OCI-M2 (cell line): ENCODE data around the gene PCNT.

Experiments used
- DNase-seq: peaks from one replicate; lab custom pipeline; 2025; ENCODE audit not compliant: unreplicated experiment; lab: John Stamatoyannopoulos, UW

The PCNT gene

DNA sequence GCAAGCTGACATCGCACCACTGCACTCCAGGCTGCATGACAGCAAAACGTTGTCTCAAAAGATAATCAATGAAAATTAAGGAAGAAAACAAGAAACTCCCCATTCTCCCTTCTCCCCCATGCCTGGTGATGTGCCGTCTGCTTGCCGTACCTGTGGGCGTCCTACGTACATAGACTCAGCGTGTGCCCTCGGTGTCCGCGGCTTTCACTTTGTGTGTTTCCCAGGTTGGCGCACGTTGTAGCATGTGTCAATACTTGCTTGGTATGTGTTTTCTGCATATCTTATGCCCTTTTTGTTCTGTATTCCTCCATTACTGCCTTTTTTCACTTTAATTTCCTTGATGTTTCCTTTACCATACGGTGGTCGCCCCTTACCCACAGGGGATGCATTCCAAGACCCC, 53.8 kb downstream of the PCNT start:
- DNase-seq = no peak

- no peak for DNase-seq
Observed at GRCh38 chr21:46379105-46379504, 55.1 kb downstream of the PCNT start.

GRCh38 chr21:46379691-46380090, 55.7 kb downstream of the PCNT start:
- DNase-seq = no peak

- DNase-seq = no peak
Observed at GRCh38 chr21:46381541-46381940, 57.6 kb downstream of the PCNT start.

GRCh38 chr21:46384556-46384955, 60.6 kb downstream of the PCNT start:
- DNase-seq = no peak

- DNase-seq = no peak
Observed at GRCh38 chr21:46385846-46386733, 62.1 kb downstream of the PCNT start.

GRCh38 chr21:46386734-46387088, 62.8 kb downstream of the PCNT start:
- no peak for DNase-seq

DNA sequence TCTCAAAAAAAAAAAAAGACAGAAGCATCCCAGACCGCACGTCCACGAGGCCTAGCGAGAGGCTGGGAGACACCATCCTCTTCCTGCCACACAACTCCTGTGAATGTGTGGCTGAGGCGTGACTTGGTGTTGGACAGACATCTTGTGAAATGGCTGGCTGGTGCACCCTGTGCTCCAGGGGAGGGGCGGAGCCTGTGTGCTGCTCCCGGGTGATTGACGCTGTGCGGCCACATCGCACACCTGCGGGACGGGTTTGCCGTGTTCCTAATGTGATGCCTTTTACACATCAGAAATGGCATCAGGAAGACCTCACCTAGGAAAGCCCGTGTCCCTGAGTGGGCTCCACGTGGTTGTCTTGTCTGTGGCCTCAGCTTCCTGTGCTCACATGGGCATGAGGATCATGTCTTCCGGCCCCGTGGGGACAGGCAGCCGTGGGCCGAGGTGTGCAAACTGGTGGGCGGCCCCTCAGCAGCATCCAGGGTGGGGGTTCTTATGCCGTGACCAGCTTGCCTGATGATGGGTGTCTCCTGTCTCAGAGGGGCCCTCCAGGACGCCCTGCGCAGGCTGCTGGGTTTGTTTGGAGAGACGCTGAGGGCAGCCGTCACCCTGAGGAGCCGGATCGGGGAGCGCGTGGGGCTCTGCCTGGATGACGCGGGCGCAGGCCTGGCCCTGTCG, 64.4 kb downstream of the PCNT start:
- no peak for DNase-seq

DNA sequence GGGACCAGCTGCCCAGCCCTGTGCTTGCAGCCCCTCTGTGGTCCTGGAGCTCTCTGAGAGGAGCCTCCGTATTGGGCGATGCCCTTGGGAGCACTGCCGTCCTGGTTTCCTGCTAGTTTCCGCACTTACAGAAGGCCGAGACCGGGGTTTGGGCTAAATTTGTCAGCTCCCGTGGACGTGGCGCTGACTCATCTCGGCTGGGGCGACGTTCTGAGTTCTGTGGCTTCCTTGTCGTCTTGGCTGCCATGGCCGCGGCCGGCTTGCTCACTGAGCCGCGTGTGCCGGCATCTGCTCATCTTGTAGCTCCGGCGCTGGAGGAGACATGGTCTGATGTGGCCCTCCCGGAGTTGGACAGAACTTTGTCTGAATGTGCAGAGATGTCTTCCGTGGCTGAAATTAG, 64.9 kb downstream of the PCNT start:
- no peak for DNase-seq

- no peak for DNase-seq
Observed at GRCh38 chr21:46390603-46391545, 66.9 kb downstream of the PCNT start.

GRCh38 chr21:46391773-46392172, 67.8 kb downstream of the PCNT start:
- DNase-seq = no peak

- no peak for DNase-seq
Observed at GRCh38 chr21:46392921-46393320, 69.0 kb downstream of the PCNT start.

DNA sequence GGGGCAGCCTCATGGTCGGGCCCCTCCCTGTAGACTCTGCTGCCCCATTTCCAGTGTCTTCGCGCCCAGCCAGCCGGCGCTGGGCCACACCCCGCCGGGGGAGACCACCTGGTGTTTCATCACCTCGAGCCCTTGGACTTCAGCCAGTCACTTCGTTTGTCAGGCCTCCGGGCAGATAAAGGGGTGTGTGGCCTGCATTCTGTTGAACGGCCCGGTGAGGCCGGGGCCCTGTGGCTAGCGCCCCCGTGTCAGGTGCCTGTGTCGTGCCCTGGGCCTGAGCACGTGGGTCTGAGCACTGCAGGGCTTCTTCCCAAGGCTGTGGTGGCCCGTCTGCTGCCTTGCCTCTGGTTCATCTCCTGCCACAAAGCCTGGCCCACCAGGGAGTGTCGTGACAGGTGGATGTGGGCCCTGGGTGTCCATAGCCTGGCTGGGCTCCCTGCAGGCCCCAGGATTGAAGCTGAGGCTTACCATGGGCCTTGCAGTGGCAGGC, 69.5 kb downstream of the PCNT start:
- DNase-seq = no peak

GRCh38 chr21:46393941-46394594, 70.1 kb downstream of the PCNT start:
- no peak for DNase-seq

GRCh38 chr21:46394595-46395104, 70.7 kb downstream of the PCNT start:
- no peak for DNase-seq

DNA sequence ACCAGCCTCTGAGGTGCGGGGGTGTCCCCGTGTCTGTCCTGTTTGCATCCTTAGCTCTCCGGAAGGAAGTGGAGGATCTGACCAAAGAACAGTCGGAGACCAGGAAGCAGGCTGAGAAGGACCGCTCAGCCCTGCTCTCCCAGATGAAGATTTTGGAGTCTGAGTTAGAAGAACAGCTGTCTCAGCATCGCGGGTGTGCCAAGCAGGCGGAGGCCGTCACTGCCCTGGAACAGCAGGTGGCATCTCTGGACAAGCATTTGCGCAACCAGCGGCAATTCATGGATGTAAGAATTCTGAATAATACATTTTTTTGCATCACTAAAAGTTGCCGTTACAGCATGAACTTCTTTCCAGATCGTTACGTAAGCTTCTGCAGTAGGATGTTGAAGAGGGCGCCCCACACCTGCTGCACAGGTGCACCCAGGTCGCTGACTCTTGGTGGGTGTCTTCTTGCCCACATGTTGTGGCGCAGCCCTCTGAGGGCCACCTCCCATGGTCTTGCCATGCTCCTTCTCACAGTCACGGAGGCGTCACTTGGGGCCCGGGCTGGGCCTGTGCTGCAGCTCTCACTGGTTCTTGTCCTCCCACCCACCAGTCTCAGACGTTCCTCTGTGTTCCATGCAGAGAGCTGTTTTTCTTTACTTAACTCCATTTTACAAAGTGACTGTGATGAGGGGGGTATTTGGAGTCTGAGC, 73.4 kb downstream of the PCNT start:
- DNase-seq = no peak

DNA sequence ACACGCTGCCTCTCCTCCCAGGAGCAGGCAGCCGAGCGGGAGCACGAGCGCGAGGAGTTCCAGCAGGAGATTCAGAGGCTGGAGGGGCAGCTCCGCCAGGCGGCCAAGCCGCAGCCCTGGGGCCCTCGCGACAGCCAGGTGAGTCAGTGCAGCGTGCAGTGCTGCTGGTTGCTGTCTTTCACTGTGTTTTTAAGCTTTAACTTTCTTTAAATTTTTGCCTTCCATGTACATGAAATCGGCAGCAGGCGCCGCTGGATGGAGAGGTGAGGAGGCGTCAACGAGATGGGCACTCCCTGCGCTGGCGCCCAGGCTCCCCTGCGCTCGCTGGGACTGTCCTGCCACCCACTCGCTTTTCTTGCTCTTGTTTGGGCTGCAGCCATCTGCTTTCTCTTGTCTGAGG, 74.0 kb downstream of the PCNT start:
- no peak for DNase-seq

- no peak for DNase-seq
Observed at GRCh38 chr21:46399129-46399528, 75.2 kb downstream of the PCNT start.

DNA sequence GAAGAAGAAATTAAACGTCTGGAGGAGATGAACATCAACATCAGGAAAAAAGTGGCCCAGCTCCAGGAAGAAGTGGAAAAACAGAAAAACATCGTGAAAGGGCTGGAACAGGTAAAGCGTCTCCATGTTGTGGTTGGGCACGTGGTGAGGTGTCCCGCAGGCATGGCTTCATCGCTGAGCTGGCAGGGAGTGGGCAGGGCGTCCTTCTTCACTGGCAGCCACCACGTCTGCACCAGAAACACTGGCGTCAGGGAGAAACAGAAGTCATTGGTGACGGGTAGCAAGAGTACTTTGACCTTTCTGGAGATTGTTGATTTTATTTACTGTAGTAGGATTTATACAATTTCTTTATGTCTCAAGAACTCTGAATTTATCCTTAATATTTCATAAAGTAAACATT, 75.7 kb downstream of the PCNT start:
- no peak for DNase-seq
